GM23338 (cell line): Measurements from ENCODE around the gene RFC1.
"Not testable (repeated sequence)": the region's sequence is repeated elsewhere in the genome, so short reads cannot be mapped to it uniquely, and the experiment has no call there.

ENCODE experiments used
- EZH2 ChIP-seq: fragments of 200-600 bp; sonication (generic); IDR thresholded peaks from one replicate; pipeline ENCODE4 v1.8.0; 2017; ENCODE audit warnings: antibody characterized with exemption, mild to moderate bottlenecking, low read depth; ENCODE audit not compliant: unreplicated experiment
- EZH2phosphoT487 ChIP-seq: fragments of 200-600 bp; sonication (generic); IDR thresholded peaks from one replicate; pipeline ENCODE4 v1.8.1; 2018; ENCODE audit warnings: antibody characterized with exemption; ENCODE audit not compliant: unreplicated experiment
- JUNB ChIP-seq: IDR thresholded peaks from one replicate; pipeline ENCODE4 v1.6.1; 2016; ENCODE audit warnings: antibody characterized with exemption; ENCODE audit not compliant: unreplicated experiment
- POLR2AphosphoS5 ChIP-seq: IDR thresholded peaks from 2 replicates; pipeline ENCODE4 v1.6.1; 2016; ENCODE audit warnings: antibody characterized with exemption, low read depth
- STAT1 ChIP-seq: IDR thresholded peaks from one replicate; pipeline ENCODE4 v1.6.1; 2016; ENCODE audit warnings: antibody characterized with exemption; ENCODE audit not compliant: unreplicated experiment
- TF ChIP-seq, protein P1 (sequence below), 2 experiments: fragments of 200-600 bp in 1 of 2; sonication (generic) in 1 of 2; conservative IDR thresholded peaks; 2 replicates each; pipeline versions ENCODE4 v1.5.1 to v1.6.1; 2016 to 2017; ENCODE audit warnings: antibody characterized with exemption in 2 of 2, low read depth in 2 of 2, mild to moderate bottlenecking in 2 of 2, moderate library complexity in 1 of 2
- TF ChIP-seq, protein P2 (sequence below): IDR thresholded peaks from one replicate; pipeline ENCODE4 v1.6.1; 2018; ENCODE audit warnings: antibody characterized with exemption; ENCODE audit not compliant: unreplicated experiment
- TF ChIP-seq, protein P3 (sequence below): IDR thresholded peaks from 2 replicates; pipeline ENCODE4 v1.6.1; 2016; ENCODE audit warnings: antibody characterized with exemption

DNA sequence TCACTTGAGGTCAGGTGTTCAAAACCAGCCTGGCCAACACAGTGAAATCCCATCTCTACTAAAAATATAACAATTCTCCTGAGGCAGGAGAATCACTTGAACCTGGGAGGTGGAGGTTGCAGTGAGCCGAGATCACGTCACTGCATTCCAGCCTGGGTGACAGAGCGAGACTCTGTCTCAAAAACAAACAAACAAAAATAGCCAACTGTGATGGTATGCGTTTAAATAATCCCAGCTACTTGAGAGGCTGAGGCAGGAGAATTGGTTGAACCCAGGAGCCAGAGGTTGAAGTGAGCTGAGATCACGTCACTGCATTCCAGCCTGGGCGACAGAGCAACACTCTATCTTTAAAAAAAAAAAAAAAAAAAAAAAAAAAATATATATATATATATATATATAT is 35.5 kb upstream of the RFC1 start:
- TF ChIP-seq EZH2, POLR2AphosphoS5, STAT1, JUNB, EZH2phosphoT487: not testable (repeated sequence)
- TF ChIP-seq, protein P1, sequence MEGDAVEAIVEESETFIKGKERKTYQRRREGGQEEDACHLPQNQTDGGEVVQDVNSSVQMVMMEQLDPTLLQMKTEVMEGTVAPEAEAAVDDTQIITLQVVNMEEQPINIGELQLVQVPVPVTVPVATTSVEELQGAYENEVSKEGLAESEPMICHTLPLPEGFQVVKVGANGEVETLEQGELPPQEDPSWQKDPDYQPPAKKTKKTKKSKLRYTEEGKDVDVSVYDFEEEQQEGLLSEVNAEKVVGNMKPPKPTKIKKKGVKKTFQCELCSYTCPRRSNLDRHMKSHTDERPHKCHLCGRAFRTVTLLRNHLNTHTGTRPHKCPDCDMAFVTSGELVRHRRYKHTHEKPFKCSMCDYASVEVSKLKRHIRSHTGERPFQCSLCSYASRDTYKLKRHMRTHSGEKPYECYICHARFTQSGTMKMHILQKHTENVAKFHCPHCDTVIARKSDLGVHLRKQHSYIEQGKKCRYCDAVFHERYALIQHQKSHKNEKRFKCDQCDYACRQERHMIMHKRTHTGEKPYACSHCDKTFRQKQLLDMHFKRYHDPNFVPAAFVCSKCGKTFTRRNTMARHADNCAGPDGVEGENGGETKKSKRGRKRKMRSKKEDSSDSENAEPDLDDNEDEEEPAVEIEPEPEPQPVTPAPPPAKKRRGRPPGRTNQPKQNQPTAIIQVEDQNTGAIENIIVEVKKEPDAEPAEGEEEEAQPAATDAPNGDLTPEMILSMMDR (conservative IDR thresholded peaks at IDR 0.05; ENCODE audit: low read depth in 2 of 2): not testable (repeated sequence)
- TF ChIP-seq, protein P2, sequence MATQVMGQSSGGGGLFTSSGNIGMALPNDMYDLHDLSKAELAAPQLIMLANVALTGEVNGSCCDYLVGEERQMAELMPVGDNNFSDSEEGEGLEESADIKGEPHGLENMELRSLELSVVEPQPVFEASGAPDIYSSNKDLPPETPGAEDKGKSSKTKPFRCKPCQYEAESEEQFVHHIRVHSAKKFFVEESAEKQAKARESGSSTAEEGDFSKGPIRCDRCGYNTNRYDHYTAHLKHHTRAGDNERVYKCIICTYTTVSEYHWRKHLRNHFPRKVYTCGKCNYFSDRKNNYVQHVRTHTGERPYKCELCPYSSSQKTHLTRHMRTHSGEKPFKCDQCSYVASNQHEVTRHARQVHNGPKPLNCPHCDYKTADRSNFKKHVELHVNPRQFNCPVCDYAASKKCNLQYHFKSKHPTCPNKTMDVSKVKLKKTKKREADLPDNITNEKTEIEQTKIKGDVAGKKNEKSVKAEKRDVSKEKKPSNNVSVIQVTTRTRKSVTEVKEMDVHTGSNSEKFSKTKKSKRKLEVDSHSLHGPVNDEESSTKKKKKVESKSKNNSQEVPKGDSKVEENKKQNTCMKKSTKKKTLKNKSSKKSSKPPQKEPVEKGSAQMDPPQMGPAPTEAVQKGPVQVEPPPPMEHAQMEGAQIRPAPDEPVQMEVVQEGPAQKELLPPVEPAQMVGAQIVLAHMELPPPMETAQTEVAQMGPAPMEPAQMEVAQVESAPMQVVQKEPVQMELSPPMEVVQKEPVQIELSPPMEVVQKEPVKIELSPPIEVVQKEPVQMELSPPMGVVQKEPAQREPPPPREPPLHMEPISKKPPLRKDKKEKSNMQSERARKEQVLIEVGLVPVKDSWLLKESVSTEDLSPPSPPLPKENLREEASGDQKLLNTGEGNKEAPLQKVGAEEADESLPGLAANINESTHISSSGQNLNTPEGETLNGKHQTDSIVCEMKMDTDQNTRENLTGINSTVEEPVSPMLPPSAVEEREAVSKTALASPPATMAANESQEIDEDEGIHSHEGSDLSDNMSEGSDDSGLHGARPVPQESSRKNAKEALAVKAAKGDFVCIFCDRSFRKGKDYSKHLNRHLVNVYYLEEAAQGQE: not testable (repeated sequence)
- TF ChIP-seq, protein P3, sequence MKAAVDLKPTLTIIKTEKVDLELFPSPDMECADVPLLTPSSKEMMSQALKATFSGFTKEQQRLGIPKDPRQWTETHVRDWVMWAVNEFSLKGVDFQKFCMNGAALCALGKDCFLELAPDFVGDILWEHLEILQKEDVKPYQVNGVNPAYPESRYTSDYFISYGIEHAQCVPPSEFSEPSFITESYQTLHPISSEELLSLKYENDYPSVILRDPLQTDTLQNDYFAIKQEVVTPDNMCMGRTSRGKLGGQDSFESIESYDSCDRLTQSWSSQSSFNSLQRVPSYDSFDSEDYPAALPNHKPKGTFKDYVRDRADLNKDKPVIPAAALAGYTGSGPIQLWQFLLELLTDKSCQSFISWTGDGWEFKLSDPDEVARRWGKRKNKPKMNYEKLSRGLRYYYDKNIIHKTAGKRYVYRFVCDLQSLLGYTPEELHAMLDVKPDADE: not testable (repeated sequence)
